Islet of Langerhans (tissue), 1 donor: ENCODE data around the gene FUBP3.

Experiments
- FAIRE-seq: peaks from one replicate; lab custom pipeline; 2011; peaks lifted over from hg19 to GRCh38; lab: Jason Lieb, UNC

Gene FUBP3

GRCh38 chr9:130608554-130609134 lies 29.3 kb downstream of the FUBP3 start:
- FAIRE-seq: no peak

GRCh38 chr9:130609163-130609562 lies 29.8 kb downstream of the FUBP3 start:
- FAIRE-seq: no peak

- FAIRE-seq: no peak
These were observed 31.7 kb downstream of the FUBP3 start for GRCh38 chr9:130610862-130611707.

- no peak for FAIRE-seq
These were observed 37.1 kb downstream of the FUBP3 start for GRCh38 chr9:130616451-130616850.

GRCh38 chr9:130623466-130623865 lies 44.1 kb downstream of the FUBP3 start:
- no peak for FAIRE-seq

GRCh38 chr9:130624154-130624553 lies 44.8 kb downstream of the FUBP3 start:
- FAIRE-seq: no peak

- no peak for FAIRE-seq
These were observed 47.0 kb downstream of the FUBP3 start for GRCh38 chr9:130626249-130626996.

- FAIRE-seq: no peak
These were observed 47.7 kb downstream of the FUBP3 start for GRCh38 chr9:130627051-130627450.

GRCh38 chr9:130627896-130628792 lies 48.8 kb downstream of the FUBP3 start:
- no peak for FAIRE-seq

- no peak for FAIRE-seq
These were observed 50.2 kb downstream of the FUBP3 start for GRCh38 chr9:130629443-130630070.

GRCh38 chr9:130630071-130630450 lies 50.7 kb downstream of the FUBP3 start:
- no peak for FAIRE-seq

GRCh38 chr9:130630506-130631330 lies 51.3 kb downstream of the FUBP3 start:
- FAIRE-seq: no peak

GRCh38 chr9:130631331-130632080 lies 52.1 kb downstream of the FUBP3 start:
- FAIRE-seq: no peak

GRCh38 chr9:130632081-130632710 lies 52.8 kb downstream of the FUBP3 start:
- no peak for FAIRE-seq

- FAIRE-seq: no peak
These were observed 53.5 kb downstream of the FUBP3 start for GRCh38 chr9:130632841-130633240.

GRCh38 chr9:130633336-130634190 lies 54.2 kb downstream of the FUBP3 start:
- FAIRE-seq: no peak

- no peak for FAIRE-seq
These were observed 54.9 kb downstream of the FUBP3 start for GRCh38 chr9:130634191-130634768.

- no peak for FAIRE-seq
These were observed 55.4 kb downstream of the FUBP3 start for GRCh38 chr9:130634801-130635200.
